Kidney (tissue), 14 donors: ENCODE data around the gene SPATS2L. TPM values are rescaled to one million over a fixed set of nuclear protein-coding genes. Genes with fewer than 3 reads are reported as not detected.

Experiments
- DNase-seq, 5 donors: peaks; one replicate each; pipeline ENCODE4 v3.0.0-alpha.2; 2013 to 2020
- FAIRE-seq: peaks from 2 replicates; lab custom pipeline; 2012; peaks lifted over from hg19 to GRCh38; lab: Jason Lieb, UNC
- H3K27ac ChIP-seq, 2 donors: one replicate each; pipeline ENCODE4 v1.7.0; 2013; ENCODE audit warnings: low read depth in 2 of 2, low read length in 2 of 2, inconsistent platforms in 1 of 2
- H3K27me3 ChIP-seq: one replicate; pipeline ENCODE4 v1.7.1; 2013; ENCODE audit warnings: low read length, inconsistent platforms; ENCODE audit not compliant: control insufficient read depth, insufficient read depth
- H3K36me3 ChIP-seq, 3 donors: one replicate each; pipeline versions ENCODE4 v1.7.0 to v1.7.1; 2013; ENCODE audit warnings: low read length in 3 of 3, control low read depth in 1 of 3, inconsistent platforms in 1 of 3; ENCODE audit not compliant: insufficient read depth in 3 of 3, control insufficient read depth in 2 of 3
- H3K4me1 ChIP-seq, 3 donors: one replicate each; pipeline versions ENCODE4 v1.7.0 to v1.7.1; 2013; ENCODE audit warnings: low read length in 3 of 3, inconsistent platforms in 1 of 3, low read depth in 1 of 3; ENCODE audit not compliant: control insufficient read depth in 2 of 3, insufficient read depth in 2 of 3
- H3K4me3 ChIP-seq, 3 donors: one replicate each; pipeline versions ENCODE4 v1.7.0 to v1.8.1; 2013; ENCODE audit warnings: low read length in 3 of 3, control low read depth in 1 of 3, inconsistent platforms in 1 of 3
- H3K9ac ChIP-seq, 3 donors: one replicate each; pipeline versions ENCODE4 v1.7.0 to v1.7.1; 2013; ENCODE audit warnings: low read length in 3 of 3, control low read depth in 1 of 3, inconsistent platforms in 1 of 3
- H3K9me3 ChIP-seq, 3 donors: one replicate each; pipeline versions ENCODE4 v1.7.0 to v1.7.1; 2013; ENCODE audit warnings: low read length in 3 of 3, control low read depth in 1 of 3, inconsistent platforms in 1 of 3; ENCODE audit not compliant: control insufficient read depth in 2 of 3, insufficient read depth in 1 of 3
- CTCF ChIP-seq: IDR thresholded peaks from 3 replicates; pipeline ENCODE4 v1.5.1; 2012; ENCODE audit warnings: mild to moderate bottlenecking, moderate library complexity, borderline replicate concordance; ENCODE audit not compliant: insufficient read depth; ENCODE audit errors: extremely low read depth
- intact Hi-C: fragments of 100-400 bp; cut with DNase I; formaldehyde crosslinking; loops from one replicate; pipeline ENCODE4 v1.11.1; 2022
- polyA plus RNA-seq: library from polyadenylated mRNA; stranded (reverse); fragments of 350-450 nt; fragmentation: Illumina TruSeq; extraction: RNeasy Lipid Tissue Mini Kit (QIAGEN cat#74804); gene quantifications from one replicate; pipeline ENCODE4 v1.2.3, GENCODE V29; 2014; ENCODE audit warnings: low read depth, low replicate concordance; ENCODE audit not compliant: insufficient read depth
- total RNA-seq: library from RNA; stranded (reverse); fragmentation: NEBNext Ultra II Directional; extraction: Animal tissue kit (Norgen Biotek cat#: 25700); gene quantifications from one replicate; pipeline ENCODE4 v1.2.1, GENCODE V29; 2021
- donor health status: control.
- donor health status: control.
- donor health status: control.
- donor health status: control.
- donor health status: control.
- donor health status: DM: yes; HTN: yes; CAD: no.
- donor health status: Normal renal cell carcinoma (clear cell type).

SPATS2L gene
- total and polyA plus RNA-seq, 2 donors from 2014 or later, result 86.1 to 166 TPM

- no peak overlapping the region for H3K27ac ChIP-seq
- no peak for FAIRE-seq
- no peaks in the 10 kb centered on the region for H3K9me3 ChIP-seq
- no peaks in the 10 kb centered on the region for H3K4me1 ChIP-seq
- no peak for DNase-seq
- H3K27me3 ChIP-seq, result no peaks in the 10 kb centered on the region
- intact Hi-C loops, result no loop called here
- no peak overlapping the region for H3K4me3 ChIP-seq
- no peaks in the 10 kb centered on the region for H3K36me3 ChIP-seq
- no peak overlapping the region for H3K9ac ChIP-seq
- no peak for TF ChIP-seq CTCF
These were observed 17.6 kb upstream of the SPATS2L start for GRCh38 chr2:200288670-200289429.

- DNase-seq (no peak), FAIRE-seq (no peak)
- Histone ChIP-seq H3K27ac (no peak overlapping the region), H3K4me3 (no peak overlapping the region), H3K9me3 (no peaks in the 10 kb centered on the region), H3K4me1 (no peaks in the 10 kb centered on the region), H3K9ac (no peak overlapping the region), H3K27me3 (no peaks in the 10 kb centered on the region), H3K36me3 (no peaks in the 10 kb centered on the region)
- TF ChIP-seq CTCF, result no peak
- intact Hi-C loops, result no loop called here
These were observed 10.4 kb upstream of the SPATS2L start for GRCh38 chr2:200296118-200296517.

DNA sequence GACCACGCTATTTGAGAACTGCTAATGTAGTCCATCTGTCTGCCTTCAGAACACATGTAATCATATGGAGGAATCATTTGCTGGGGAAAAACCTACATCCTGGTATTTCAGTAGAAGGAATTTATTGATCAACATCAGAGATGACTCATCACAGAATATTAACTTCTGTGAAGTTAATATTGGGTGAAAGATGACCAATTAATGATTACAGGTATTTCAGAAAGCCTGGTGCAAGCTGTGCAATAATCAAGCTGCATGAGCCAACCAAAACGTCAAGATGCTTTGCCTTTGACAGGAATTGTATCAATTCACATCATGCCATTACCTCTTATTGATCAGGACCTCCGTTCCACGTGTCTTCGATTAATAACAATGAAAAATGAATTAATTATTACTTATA is 9.4 kb upstream of the SPATS2L start:
- FAIRE-seq, result no peak
- Histone ChIP-seq H3K27ac (no peak overlapping the region), H3K9ac (no peak overlapping the region), H3K4me1 (no peaks in the 10 kb centered on the region), H3K9me3 (no peaks in the 10 kb centered on the region), H3K4me3 (no peak overlapping the region), H3K36me3 (no peaks in the 10 kb centered on the region), H3K27me3 (no peaks in the 10 kb centered on the region)
- no peak for DNase-seq
- no peak for TF ChIP-seq CTCF
- intact Hi-C loops, result no loop called here

GRCh38 chr2:200297989-200298388 is 8.5 kb upstream of the SPATS2L start:
- DNase-seq (no peak), FAIRE-seq (no peak)
- Histone ChIP-seq H3K27ac (no peak overlapping the region), H3K4me1 (peaks cover 0 to under 1% (median 0%) of the 10 kb centered on the region in 3 donors), H3K36me3 (no peaks in the 10 kb centered on the region), H3K9me3 (no peaks in the 10 kb centered on the region), H3K4me3 (peak overlapping the region in 1 of 3 donors; percentile 9), H3K27me3 (no peaks in the 10 kb centered on the region), H3K9ac (no peak overlapping the region)
- no peak for TF ChIP-seq CTCF
- intact Hi-C loops, result no loop called here
